ENCODE data around the gene PRCP. TPM values are rescaled to one million over a fixed set of nuclear protein-coding genes. Genes with fewer than 3 reads are reported as not detected.
"Not testable (repeated sequence)": the region's sequence is repeated elsewhere in the genome, so short reads cannot be mapped to it uniquely, and the experiment has no call there.

The PRCP gene
- polyA plus RNA-seq (ENCODE audit: insufficient read length in 4 of 4) = 100 to 1,000 TPM; 276 to 327 (median 317) TPM

- DNase-seq (ENCODE audit: low read depth in 4 of 4, low spot score in 3 of 4) = peak; percentile 74 to 83 (median 78)
Measured at GRCh38 chr11:82900277-82901164, at the start of gene PRCP. Gene PRCP, minus strand, starts transcription at chr11:82900430. Its CDS starts 28 bp downstream, at chr11:82900402.

- DNase-seq (ENCODE audit: low read depth in 4 of 4, low spot score in 3 of 4) = no peak
Measured at GRCh38 chr11:82949352-82949751, 49.1 kb upstream of the PRCP start.

DNA sequence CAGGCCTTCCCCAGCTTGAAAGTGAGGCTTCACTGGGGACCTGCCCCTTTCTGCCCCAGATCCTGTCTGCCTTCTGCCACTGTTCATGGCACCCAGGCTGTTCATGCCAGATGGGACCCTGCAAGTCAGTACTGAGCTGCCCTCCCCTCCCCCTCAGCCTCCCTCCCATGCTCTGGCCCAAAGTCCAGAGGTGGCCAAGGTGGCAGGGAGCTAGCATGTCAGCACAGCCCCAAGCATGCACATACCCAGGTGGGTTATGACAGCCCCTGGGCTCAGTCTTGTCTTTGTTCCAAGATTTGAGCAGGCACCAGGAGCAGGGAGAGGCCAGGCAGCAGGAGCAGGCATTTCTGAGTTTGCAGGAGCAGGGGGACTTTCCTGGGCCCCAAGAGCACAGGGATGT lies 45.5 kb upstream of the PRCP start:
- no peak for DNase-seq (ENCODE audit: low read depth in 4 of 4, low spot score in 3 of 4)

- DNase-seq (ENCODE audit: low read depth in 4 of 4, low spot score in 3 of 4) = not testable (repeated sequence)
Measured at GRCh38 chr11:82945041-82945440, 44.8 kb upstream of the PRCP start.

GRCh38 chr11:82944198-82944597 lies 44.0 kb upstream of the PRCP start:
- no peak for DNase-seq (ENCODE audit: low read depth in 4 of 4, low spot score in 3 of 4)

DNA sequence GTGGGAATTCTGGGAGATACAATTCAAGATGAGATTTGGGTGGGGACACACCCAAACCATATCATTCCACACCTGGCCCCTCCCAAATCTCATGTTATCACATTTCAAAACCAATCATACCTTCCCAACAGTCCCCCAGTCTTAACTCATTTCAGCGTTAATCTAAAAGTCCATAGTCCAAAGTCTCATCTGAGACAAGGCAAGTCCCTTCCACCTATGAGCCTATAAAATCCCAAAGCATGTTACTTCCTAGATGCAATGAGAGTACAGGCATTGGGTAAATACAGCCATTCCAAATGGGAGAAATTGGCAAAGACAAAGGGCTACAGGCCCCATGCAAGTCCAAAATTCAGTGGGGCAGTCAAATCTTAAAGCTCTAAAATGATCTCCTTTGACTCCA lies 43.2 kb upstream of the PRCP start:
- DNase-seq (ENCODE audit: low read depth in 4 of 4, low spot score in 3 of 4) = not testable (repeated sequence)

GRCh38 chr11:82942376-82942775 lies 42.1 kb upstream of the PRCP start:
- no peak for DNase-seq (ENCODE audit: low read depth in 4 of 4, low spot score in 3 of 4)

DNA sequence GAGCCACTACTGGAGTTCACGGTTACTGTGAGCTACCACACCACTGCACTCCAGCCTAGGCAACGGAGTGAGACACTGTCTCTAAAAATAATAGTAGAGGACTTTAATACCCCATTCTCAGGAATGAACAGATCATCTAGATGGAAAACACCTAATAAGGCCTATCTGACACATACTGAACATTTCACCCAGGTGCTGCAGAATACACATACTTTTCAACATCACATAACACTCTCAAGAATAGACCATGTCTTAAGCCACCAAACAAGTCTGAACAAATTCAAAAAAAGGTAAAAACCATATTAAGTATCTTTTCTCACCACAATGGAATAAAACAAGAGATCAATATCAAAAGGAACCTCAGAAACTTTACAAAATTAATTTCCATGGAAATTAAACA lies 39.2 kb upstream of the PRCP start:
- DNase-seq (ENCODE audit: low read depth in 4 of 4, low spot score in 3 of 4) = no peak

DNA sequence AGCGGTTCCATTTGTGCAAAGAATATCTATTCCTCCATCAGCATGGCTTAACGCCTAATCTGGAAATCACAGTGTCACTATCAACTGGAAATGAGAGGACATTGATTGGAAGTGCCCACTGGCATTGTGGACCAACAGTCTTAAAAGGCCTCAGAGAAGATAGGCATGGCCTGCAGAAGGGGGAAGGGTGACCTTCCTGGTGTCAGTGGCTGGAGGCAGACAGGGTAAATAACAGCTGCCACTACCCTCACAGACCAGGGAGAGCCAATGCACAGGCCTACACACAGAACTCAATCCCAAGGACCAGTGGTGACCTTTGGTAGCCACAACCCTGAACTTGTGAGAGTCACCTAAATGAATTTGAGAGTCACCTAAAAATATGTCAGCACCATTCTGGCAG lies 37.3 kb upstream of the PRCP start:
- no peak for DNase-seq (ENCODE audit: low read depth in 4 of 4, low spot score in 3 of 4)

- no peak for DNase-seq (ENCODE audit: low read depth in 4 of 4, low spot score in 3 of 4)
Measured at GRCh38 chr11:82936261-82936660, 36.0 kb upstream of the PRCP start.

- no peak for DNase-seq (ENCODE audit: low read depth in 4 of 4, low spot score in 3 of 4)
Measured at GRCh38 chr11:82932564-82932963, 32.3 kb upstream of the PRCP start.

- no peak for DNase-seq (ENCODE audit: low read depth in 4 of 4, low spot score in 3 of 4)
Measured at GRCh38 chr11:82930734-82931133, 30.5 kb upstream of the PRCP start.

- DNase-seq (ENCODE audit: low read depth in 4 of 4, low spot score in 3 of 4) = no peak
Measured at GRCh38 chr11:82930229-82930628, 30.0 kb upstream of the PRCP start.

- DNase-seq (ENCODE audit: low read depth in 4 of 4, low spot score in 3 of 4) = no peak
Measured at GRCh38 chr11:82929121-82929520, 28.9 kb upstream of the PRCP start.

DNA sequence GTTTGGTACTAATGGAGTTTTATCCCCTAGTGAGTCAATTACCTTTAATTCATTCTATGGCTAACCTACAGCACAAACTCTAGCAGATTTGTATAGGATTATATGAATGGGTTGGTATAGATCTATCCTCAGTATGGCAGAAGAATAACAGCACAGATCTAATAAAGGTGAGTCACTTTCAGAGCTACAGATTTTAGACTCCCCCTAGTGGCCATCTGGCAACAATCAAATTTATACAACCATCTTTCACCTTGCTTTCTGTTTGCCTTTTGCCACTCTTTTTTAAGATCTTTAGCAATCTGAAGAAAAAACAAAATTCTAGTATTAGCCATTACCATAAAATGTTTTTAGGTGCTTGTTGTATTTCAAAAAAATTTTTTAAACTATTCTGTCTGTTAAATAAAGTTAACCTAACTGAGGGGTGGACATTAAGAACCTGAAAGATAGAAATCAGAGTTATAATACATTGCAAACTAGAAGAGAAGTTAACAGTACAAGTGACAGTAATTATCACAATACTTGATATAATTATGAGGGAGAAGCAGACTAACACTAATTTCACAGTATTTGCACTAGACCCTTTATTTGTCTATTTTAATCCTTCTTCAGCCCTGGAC lies 27.1 kb upstream of the PRCP start:
- peak in 3 of 4 donors; percentile 13 to 24 (median 20) for DNase-seq (ENCODE audit: low read depth in 4 of 4, low spot score in 3 of 4)

DNA sequence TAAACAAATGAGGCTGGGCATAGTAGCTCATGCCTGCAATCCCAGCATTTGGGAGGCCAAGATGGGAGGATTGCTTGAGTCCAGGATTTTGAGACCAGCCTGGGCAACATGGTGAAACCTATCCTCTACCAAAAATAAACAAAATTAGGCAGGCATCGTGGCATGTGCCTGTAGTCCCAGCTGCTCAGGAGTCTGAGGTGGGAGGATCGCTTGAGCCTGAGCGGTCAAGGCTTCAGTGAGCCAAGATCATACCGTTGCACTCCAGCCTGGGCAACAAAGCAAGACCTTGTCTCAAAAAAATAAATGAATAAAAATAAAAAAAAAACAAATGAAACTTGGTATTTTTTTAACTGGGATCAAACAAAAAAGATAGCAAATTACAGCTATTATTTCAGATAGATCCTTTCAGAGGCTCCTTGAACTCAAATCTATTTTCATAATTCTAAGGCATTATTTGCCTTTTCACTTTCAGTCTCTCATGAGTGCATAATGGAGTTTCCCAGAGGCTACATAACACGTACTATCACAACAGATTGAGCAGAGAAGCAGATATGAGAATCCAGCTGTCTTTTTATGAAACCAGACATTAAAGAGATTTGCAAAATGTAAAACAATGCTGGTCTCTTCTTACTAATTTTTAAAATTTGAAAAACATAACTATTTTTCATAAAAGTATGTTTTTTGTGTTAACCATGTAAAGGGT lies 24.4 kb upstream of the PRCP start:
- DNase-seq (ENCODE audit: low read depth in 4 of 4, low spot score in 3 of 4) = no peak

GRCh38 chr11:82922396-82923173 lies 22.4 kb upstream of the PRCP start:
- not testable (repeated sequence) for DNase-seq (ENCODE audit: low read depth in 4 of 4, low spot score in 3 of 4)

DNA sequence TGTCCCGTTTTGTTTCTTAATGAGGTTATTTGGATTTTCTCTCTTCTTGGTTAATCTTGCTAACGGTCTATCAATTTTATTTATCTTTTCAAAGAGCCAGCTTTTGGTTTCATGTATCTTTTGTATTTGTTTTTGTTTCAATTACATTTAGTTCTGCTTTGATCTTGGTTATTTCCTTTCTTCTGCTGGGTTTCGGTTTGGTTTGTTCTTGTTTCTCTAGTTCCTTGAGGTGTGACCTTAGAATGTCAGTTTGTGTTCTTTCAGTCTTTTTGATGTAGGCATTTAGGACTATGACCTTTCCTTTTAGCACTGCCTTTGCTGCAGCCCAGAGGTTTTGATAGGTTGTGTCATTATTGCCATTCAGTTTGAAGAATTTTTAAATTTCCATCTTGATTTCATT lies 20.0 kb upstream of the PRCP start:
- not testable (repeated sequence) for DNase-seq (ENCODE audit: low read depth in 4 of 4, low spot score in 3 of 4)

DNA sequence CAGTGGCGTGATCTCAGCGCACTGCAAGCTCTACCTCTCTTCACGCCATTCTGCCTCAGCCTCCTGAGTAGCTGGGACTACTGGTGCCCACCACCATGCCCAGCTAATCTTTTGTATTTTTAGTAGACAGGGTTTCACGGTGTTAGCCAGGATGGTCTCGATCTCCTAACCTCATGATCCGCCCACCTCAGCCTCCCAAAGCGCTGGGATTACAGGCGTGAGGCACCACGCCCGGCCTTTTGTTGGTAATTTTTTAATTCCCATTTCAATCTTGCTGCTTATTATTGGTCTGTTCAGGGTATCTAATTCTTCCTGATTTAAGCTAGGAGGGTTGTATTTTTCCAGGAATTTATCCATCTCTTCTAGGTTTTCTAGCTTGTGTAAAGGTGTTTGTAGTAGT lies 19.6 kb upstream of the PRCP start:
- not testable (repeated sequence) for DNase-seq (ENCODE audit: low read depth in 4 of 4, low spot score in 3 of 4)

DNA sequence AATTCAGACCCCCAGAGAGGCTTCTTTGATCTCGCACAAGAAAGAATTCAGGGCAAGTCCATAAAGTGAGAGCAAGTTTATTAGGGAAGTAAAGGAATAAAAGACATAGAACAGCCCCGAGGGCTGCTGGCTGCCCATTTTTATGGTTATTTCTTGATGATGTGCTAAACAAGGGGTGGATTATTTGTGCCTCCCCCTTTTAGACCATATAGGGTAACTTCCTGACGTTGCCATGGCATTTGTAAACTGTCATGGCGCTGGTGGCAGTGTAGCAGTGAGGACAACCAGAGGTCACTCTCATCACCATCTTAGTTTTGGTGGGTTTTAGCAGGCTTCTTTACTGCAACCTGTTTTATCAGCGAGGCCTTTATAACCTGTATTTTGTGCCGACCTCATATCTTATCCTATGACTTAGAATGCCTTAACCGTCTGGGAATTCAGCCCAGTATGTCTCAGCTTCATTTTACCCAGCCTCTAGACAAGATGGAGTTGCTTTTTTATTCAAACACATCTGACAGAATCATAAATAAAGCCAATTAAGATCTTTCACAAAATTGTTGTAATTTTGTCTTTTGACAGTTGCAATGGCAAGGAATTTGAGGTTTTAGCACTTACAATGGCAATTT lies 8.9 kb upstream of the PRCP start:
- DNase-seq (ENCODE audit: low read depth in 4 of 4, low spot score in 3 of 4) = no peak

Measured in right renal pelvis (tissue), 4 donors.